HS-27A (cell line): ENCODE measurements around the gene ART3.
"Not testable (repeated sequence)": the region's sequence is repeated elsewhere in the genome, so short reads cannot be mapped to it uniquely, and the experiment has no call there.

ENCODE experiments used
- DNase-seq: peaks from one replicate; pipeline ENCODE4 v3.0.0-alpha.2; 2012; ENCODE audit warnings: low read depth, missing footprints

ART3 gene

DNA sequence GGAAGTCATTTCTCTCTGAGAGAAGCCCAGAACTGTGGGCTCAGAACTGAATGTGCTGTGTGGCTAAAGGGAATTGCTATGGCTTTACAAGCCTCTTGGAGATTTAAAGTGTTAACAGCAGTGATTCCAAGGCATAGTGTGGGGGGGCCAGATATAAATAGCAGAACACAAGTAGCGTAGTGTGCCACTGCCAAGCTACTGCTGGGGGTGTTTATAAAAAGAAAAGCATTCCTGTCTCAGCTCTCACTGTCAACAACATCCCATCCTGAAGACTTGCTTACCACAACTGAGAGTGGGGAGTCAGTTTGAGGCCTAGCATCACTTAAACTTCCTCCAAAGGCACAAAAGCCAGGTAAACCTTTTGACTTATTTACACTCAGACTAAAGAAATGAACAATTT, at the start of gene ART3:
ART3 (plus strand) TSS at position 242 of the 400 bp plus-strand sequence. CDS start 1,181 bp downstream, outside the sequence.
- no peak for DNase-seq

- DNase-seq: no peak
These were observed 46.2 kb upstream of the ART3 start for GRCh38 chr4:76028350-76028765.

- no peak for DNase-seq
These were observed 45.2 kb upstream of the ART3 start for GRCh38 chr4:76029300-76029699.

GRCh38 chr4:76035141-76035540, 39.4 kb upstream of the ART3 start:
- no peak for DNase-seq

- no peak for DNase-seq
These were observed 38.6 kb upstream of the ART3 start, which contains the start of gene CXCL11 for GRCh38 chr4:76035799-76036380. Gene CXCL11 (minus strand): TSS chr4:76036070. CDS start chr4:76035987, 83 bp downstream.

GRCh38 chr4:76036855-76037254, 37.7 kb upstream of the ART3 start:
- no peak for DNase-seq

DNA sequence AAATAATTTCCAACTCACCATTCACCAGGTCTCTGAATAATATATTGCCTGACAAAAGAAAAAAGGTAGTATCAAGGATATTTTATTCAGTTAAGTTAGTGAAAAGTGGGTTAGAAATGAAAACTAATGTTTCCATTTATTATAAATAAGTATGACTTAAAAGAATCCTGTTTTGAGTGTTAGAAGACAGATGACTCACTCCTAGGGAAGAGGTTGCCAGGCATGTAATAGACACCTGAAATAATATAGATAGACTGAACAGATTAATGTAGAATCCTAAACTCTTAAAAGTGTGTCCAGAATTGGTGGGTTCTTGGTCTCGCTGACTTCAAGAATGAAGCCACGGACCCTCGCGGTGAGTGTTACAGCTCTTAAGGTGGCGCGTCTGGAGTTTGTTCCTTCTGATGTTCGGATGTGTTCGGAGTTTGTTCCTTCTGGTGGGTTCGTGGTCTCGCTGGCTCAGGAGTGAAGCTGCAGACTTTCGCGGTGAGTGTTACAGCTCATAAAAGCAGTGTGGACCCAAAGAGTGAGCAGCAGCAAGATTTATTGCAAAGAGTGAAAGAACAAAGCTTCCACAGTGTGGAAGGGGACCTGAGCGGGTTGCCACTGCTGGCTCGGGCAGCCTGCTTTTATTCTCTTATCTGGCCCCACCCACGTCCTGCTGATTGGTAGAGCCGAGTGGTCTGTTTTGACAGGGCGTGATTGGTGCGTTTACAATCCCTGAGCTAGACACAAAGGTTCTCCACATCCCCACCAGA, 32.1 kb upstream of the ART3 start:
- not testable (repeated sequence) for DNase-seq

- not testable (repeated sequence) for DNase-seq
These were observed 31.2 kb upstream of the ART3 start for GRCh38 chr4:76043306-76043705.

DNA sequence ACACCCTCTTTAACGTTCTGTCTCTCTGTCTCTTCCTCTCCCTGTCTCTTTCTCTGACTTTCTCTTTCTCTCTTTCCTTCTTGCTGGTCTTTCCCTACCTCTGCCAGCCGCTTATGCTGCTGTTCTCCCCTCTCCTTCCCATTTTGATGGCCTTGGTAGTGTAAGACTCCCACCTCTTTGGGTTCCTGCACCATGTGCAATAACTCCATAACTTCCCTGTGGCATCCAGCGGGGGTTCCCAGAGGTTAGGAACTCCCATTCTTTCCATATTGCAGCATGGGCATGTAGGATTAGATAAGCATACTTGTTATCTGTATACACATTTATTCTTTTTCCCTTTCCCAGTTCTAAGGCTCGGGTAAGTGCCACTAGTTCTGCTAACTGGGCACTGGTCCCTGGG, 29.8 kb upstream of the ART3 start:
- not testable (repeated sequence) for DNase-seq

DNA sequence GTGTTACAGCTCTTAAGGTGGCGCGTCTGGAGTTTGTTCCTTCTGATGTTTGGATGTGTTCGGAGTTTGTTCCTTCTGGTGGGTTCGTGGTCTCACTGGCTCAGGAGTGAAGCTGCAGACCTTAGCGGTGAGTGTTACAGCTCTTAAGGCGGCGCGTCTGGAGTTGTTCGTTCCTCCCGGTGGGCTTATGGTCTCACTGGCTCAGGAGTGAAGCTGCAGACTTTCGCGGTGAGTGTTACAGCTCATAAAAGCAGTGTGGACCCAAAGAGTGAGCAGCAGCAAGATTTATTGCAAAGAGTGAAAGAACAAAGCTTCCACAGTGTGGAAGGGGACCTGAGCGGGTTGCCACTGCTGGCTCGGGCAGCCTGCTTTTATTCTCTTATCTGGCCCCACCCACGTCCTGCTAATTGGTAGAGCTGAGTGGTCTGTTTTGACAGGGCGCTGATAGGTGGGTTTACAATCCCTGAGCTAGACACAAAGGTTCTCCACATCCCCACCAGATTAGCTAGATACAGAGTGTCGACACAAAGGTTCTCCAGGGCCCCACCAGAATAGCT, 24.6 kb upstream of the ART3 start:
- DNase-seq: not testable (repeated sequence)

DNA sequence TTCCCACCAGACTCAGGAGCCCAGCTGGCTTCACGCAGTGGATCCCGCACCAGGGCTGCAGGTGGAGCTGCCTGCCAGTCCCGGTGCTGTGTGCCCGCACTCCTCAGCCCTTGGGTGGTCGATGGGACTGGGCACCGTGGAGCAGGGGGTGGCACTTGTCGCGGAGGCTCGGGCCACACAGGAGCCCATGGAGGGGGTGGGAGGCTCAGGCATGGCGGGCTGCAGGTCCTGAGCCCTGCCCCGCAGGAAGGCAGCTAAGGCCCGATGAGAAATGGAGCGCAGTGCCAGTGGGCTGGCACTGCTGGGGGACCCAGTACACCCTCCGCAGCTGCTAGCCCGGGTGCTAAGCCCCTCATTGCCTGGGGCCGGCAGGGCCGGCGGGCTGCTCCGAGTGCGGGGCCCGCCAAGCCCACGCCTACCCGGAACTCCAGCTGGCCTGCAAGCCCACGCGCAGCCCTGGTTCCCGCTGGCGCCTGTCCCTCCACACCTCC, 23.9 kb upstream of the ART3 start:
- not testable (repeated sequence) for DNase-seq

DNA sequence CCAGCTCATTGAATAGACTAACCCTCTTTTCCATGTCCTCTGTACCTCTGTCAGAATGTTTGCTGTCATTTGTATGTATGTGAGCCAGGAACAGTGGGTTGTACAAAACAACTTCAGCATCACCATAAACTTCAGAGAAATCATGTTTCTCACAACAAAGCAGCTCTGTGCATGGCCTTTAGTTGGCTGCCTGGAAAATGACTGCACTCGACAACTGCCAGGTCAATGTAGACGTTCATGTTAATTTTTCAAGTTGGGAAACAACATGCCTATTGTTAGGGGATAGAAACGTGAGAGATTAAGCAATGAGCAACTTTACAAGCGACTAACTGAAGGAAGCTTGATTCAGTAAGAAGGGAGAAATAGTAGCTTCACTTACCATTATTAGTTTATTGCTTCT, 20.8 kb upstream of the ART3 start:
- no peak for DNase-seq

- no peak for DNase-seq
These were observed 19.5 kb upstream of the ART3 start for GRCh38 chr4:76055016-76055415.

DNA sequence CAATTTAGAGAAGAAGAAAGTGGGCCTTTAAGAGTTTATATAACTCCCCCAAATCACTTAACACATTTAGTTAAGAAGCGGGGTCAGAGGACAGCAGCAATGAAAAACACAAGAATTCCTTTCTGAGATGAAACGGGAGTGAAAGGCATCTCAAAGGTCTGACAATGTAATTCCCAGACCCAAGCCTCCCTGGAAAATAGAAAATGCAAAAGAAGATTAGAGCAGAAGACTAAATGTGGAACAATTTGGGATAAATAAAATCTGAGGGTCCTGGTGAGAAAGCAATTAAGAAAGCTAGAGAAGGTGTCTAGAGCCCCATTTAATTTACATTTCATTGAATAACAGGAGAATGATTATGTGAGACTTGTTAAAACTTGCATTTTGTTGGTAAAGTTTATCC, 19.1 kb upstream of the ART3 start:
- no peak for DNase-seq

- DNase-seq: no peak
These were observed 16.2 kb upstream of the ART3 start for GRCh38 chr4:76058302-76058701.

GRCh38 chr4:76058888-76059426, 15.6 kb upstream of the ART3 start:
- DNase-seq: no peak

- DNase-seq: no peak
These were observed 14.8 kb upstream of the ART3 start for GRCh38 chr4:76059750-76060149.

- DNase-seq: no peak
These were observed 14.0 kb upstream of the ART3 start for GRCh38 chr4:76060506-76060905.

GRCh38 chr4:76061421-76061820, 13.1 kb upstream of the ART3 start:
- DNase-seq: no peak

GRCh38 chr4:76061982-76062381, 12.5 kb upstream of the ART3 start:
- no peak for DNase-seq

GRCh38 chr4:76066546-76066945, 8.0 kb upstream of the ART3 start:
- no peak for DNase-seq

DNA sequence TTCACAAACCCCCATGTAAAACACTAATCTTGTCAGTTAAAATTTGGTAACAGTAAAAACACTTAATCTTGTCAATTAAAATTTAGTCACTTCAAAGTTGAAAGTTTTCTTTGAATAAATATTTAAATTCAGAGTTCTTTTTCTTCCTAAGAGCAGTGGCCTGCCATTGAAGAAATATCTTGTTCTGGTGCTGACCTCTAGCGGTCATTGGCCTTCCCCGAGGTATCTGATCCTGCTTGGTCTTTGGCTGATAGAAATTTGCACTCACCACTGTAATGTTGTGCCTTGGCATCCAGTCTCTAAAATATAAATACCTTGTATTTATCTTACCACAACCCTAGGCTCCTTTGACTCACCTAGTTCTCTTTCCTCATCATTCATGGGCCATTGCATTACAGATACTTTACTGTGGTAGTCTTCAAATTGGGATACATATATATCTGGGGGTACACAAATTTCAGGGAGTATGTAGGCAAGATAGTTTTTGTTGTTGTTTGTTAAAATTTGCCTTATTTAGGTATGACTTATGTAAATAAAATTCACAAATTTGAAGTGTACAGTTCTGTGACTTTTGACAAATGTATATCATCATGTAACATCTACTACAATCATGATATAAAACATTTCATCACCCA, 6.7 kb upstream of the ART3 start:
- peak; percentile 31 for DNase-seq
